Stomach (tissue), 4 donors: Measurements from ENCODE around the gene RRAGD.

Experiments
- EP300 ChIP-seq: sonication (generic); formaldehyde crosslinking; IDR thresholded peaks from one replicate; pipeline ENCODE4 v1.6.1; 2017; ENCODE audit warnings: antibody characterized with exemption
- POLR2A ChIP-seq, 4 donors: fragments of 450-650 bp; IDR thresholded peaks; one replicate each; pipeline ENCODE4 v1.6.1; 2016; ENCODE audit warnings: antibody characterized with exemption in 4 of 4, control low read depth in 2 of 4, mild to moderate bottlenecking in 1 of 4, moderate library complexity in 1 of 4
- POLR2AphosphoS5 ChIP-seq, 3 donors: sonication (generic); formaldehyde crosslinking; IDR thresholded peaks; one replicate each; pipeline ENCODE4 v1.6.1; 2016; ENCODE audit warnings: antibody characterized with exemption in 3 of 3
- TF ChIP-seq, protein P1 (sequence below), 7 experiments: fragments of 450-650 bp in 4 of 7; fragments of 200-600 bp in 3 of 7; sonication (generic) in 3 of 7; IDR thresholded peaks; one replicate each; pipeline ENCODE4 v1.5.1; 2016 to 2019; ENCODE audit warnings: antibody characterized with exemption in 7 of 7, control low read depth in 2 of 7, mild to moderate bottlenecking in 1 of 7

DNA sequence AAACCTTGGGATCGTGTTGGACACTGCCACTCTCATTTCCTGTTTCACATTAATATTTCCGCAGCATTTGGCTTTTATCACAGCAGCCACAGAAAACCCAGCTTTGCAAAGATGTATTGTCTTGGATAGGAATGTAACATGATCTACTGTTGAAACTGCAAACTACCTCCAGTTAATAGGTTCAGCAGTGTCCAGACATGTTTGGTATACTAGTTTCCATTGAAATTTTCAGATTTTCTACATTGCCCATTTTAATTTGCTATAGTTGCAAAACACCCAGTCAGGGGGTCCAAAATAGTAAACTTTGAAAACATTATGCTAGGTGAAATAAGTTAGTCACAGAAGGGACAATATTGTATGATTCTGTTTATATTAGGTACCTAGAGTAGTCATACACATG is 24.2 kb upstream of the RRAGD start:
- no peak for TF ChIP-seq EP300
- TF ChIP-seq POLR2A (IDR thresholded peaks at IDR 0.05): no peak
- TF ChIP-seq, protein P1, sequence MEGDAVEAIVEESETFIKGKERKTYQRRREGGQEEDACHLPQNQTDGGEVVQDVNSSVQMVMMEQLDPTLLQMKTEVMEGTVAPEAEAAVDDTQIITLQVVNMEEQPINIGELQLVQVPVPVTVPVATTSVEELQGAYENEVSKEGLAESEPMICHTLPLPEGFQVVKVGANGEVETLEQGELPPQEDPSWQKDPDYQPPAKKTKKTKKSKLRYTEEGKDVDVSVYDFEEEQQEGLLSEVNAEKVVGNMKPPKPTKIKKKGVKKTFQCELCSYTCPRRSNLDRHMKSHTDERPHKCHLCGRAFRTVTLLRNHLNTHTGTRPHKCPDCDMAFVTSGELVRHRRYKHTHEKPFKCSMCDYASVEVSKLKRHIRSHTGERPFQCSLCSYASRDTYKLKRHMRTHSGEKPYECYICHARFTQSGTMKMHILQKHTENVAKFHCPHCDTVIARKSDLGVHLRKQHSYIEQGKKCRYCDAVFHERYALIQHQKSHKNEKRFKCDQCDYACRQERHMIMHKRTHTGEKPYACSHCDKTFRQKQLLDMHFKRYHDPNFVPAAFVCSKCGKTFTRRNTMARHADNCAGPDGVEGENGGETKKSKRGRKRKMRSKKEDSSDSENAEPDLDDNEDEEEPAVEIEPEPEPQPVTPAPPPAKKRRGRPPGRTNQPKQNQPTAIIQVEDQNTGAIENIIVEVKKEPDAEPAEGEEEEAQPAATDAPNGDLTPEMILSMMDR (IDR thresholded peaks at IDR 0.05): no peak
- TF ChIP-seq POLR2AphosphoS5 (IDR thresholded peaks at IDR 0.05): no peak
